ENCODE results near the gene QRFP. TPM values are rescaled to one million over a fixed set of nuclear protein-coding genes. Genes with fewer than 3 reads are reported as not detected.
A peak's percentile ranks its signal among the peaks of the same experiment; 100 is the strongest.

Gene QRFP
- total and polyA plus RNA-seq, 2 of the 8 experiments (the other 6 are each of a cell fraction or from before 2014, with no cell fraction given) = not detected

DNA sequence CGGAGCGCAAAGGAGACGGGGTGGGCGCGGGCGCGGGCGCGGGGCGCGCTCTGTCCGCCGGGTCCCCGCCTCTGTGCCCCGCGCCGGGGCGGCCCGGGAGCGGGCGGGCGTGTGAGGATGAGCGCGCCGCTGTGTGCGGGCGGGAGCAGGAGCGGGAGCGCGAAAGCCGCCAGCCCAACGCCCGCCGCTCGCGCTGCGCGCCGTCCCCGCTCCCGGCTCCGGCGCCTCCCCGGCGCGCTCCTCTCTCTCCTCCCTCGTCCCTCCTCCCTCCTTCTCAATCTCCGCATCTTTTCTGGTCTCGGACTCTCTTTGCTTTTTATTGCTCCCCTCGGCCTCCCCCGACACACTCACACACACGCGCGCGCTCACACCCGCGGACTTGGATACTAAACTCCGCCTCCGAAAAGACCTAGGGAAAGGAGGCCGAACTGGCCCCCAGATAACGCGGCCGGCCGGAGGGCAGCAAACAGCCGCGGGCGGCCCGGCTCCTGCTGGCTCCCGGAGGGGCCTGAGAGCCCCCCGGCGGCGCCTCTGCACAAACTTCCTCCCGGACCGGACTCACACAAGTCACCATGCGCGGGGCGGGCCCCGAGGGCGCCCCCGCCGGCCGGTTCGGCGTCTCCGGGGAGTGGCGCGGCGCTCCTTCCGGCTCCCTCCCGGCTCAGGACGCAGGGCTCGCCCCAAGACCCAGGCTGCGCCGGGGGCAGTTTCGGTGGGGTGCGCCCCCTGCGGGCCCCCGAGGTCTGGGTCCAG lies 42.2 kb upstream of the QRFP start, which contains the start of gene FIBCD1 (continued):
- TF ChIP-seq RNF2 (IDR thresholded peaks at IDR 0.05; ENCODE audit: borderline replicate concordance, low read depth, low read length, missing control alignments, poor library complexity, severe bottlenecking) (no peak), KDM1A (IDR thresholded peaks at IDR 0.05; ENCODE audit: borderline replicate concordance, low read length) (no peak), KDM4A (IDR thresholded peaks at IDR 0.05; ENCODE audit: low read depth, low read length, severe bottlenecking) (peak; percentile 86), MAFK (IDR thresholded peaks at IDR 0.05; ENCODE audit: low read depth, low read length) (no peak), YY1 (IDR thresholded peaks at IDR 0.05; ENCODE audit: low read depth, low read length) (peak; percentile 37; the same call in 1 of the 2 replicates), ZNF274 (IDR thresholded peaks at IDR 0.05; ENCODE audit: borderline replicate concordance, extremely low read depth, low read length) (no peak), HDAC6 (IDR thresholded peaks at IDR 0.05; ENCODE audit: low read depth, low read length) (no peak), EGR1 (IDR thresholded peaks at IDR 0.05; ENCODE audit: borderline replicate concordance, low read depth, low read length) (0 out of 2 replicates have a peak, but pooled peaks have one; percentile 27), SRF (IDR thresholded peaks at IDR 0.05; ENCODE audit: low read depth, low read length) (no peak), RBBP5 (IDR thresholded peaks at IDR 0.05; ENCODE audit: borderline replicate concordance, low read depth, low read length) (peak; percentile 82; the same call in 1 of the 2 replicates), GABPA (IDR thresholded peaks at IDR 0.05; ENCODE audit: borderline replicate concordance, insufficient read depth, low read length) (0 out of 2 replicates have a peak, but pooled peaks have one; percentile 42), TAF7 (optimal IDR thresholded peaks at IDR 0.05; ENCODE audit: borderline replicate concordance, low read depth, low read length) (no peak), HDAC2 (IDR thresholded peaks at IDR 0.05; ENCODE audit: borderline replicate concordance in 1 of 2, low read depth in 2 of 2, low read length in 2 of 2) (no peak), BACH1 (IDR thresholded peaks at IDR 0.05; ENCODE audit: low read length) (no peak), JUND (IDR thresholded peaks at IDR 0.05; ENCODE audit: low read length) (no peak), CBX8 (IDR thresholded peaks at IDR 0.05; ENCODE audit: borderline replicate concordance, low read depth, low read length) (no peak), ASH2L (IDR thresholded peaks at IDR 0.05; ENCODE audit: low read length) (peak; percentile 49), SP2 (IDR thresholded peaks at IDR 0.05; ENCODE audit: low read length) (no peak), SIN3A (conservative IDR thresholded peaks at IDR 0.05 in 1 of 2, IDR thresholded peaks at IDR 0.05 in 1 of 2; ENCODE audit: low read depth in 1 of 2, low read length in 2 of 2) (no peak), RAD21 (IDR thresholded peaks at IDR 0.05 in 1 of 2, conservative IDR thresholded peaks at IDR 0.05 in 1 of 2; ENCODE audit: low read depth in 2 of 2, low read length in 2 of 2) (no peak; a peak in 1 of 4 replicates)
- TF ChIP-seq, protein P1, sequence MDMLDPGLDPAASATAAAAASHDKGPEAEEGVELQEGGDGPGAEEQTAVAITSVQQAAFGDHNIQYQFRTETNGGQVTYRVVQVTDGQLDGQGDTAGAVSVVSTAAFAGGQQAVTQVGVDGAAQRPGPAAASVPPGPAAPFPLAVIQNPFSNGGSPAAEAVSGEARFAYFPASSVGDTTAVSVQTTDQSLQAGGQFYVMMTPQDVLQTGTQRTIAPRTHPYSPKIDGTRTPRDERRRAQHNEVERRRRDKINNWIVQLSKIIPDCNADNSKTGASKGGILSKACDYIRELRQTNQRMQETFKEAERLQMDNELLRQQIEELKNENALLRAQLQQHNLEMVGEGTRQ (IDR thresholded peaks at IDR 0.05; ENCODE audit: low read length) = no peak

All from H1 (cell line).